Ishikawa (cell line): Measurements from ENCODE around the gene RYR2.

Experiments
- CEBPB ChIP-seq: IDR thresholded peaks from 2 replicates; pipeline ENCODE4 v1.6.1; 2012
- CREB1 ChIP-seq: IDR thresholded peaks from 2 replicates; pipeline ENCODE4 v1.6.1; 2012; ENCODE audit warnings: low read depth
- EGR1 ChIP-seq: IDR thresholded peaks from 2 replicates; pipeline ENCODE4 v1.6.1; 2012
- EP300 ChIP-seq: IDR thresholded peaks from 2 replicates; pipeline ENCODE4 v1.6.1; 2012; ENCODE audit warnings: borderline replicate concordance
- FOXM1 ChIP-seq: IDR thresholded peaks from 2 replicates; pipeline ENCODE4 v1.6.1; 2012; ENCODE audit warnings: low read depth, borderline replicate concordance
- NFIC ChIP-seq: IDR thresholded peaks from 2 replicates; pipeline ENCODE4 v1.6.1; 2012
- RAD21 ChIP-seq: IDR thresholded peaks from 2 replicates; pipeline ENCODE4 v1.6.1; 2012; ENCODE audit warnings: low read depth
- TAF1 ChIP-seq: IDR thresholded peaks from 2 replicates; pipeline ENCODE4 v1.6.1; 2012; ENCODE audit warnings: low read depth, mild to moderate bottlenecking
- TCF12 ChIP-seq: IDR thresholded peaks from 2 replicates; pipeline ENCODE4 v1.6.1; 2012; ENCODE audit warnings: low read depth
- TEAD4 ChIP-seq: IDR thresholded peaks from 2 replicates; pipeline ENCODE4 v1.6.1; 2012
- USF1 ChIP-seq: IDR thresholded peaks from 2 replicates; pipeline ENCODE4 v1.6.1; 2012
- YY1 ChIP-seq: IDR thresholded peaks from 2 replicates; pipeline ENCODE4 v1.6.1; 2012; ENCODE audit warnings: low read depth
- ZBTB7A ChIP-seq: IDR thresholded peaks from 2 replicates; pipeline ENCODE4 v1.6.1; 2012; ENCODE audit warnings: low read depth
- TF ChIP-seq, protein P1 (sequence below): IDR thresholded peaks from 2 replicates; pipeline ENCODE4 v1.6.1; 2012; ENCODE audit warnings: low read depth, mild to moderate bottlenecking
- TF ChIP-seq, protein P2 (sequence below): IDR thresholded peaks from 2 replicates; pipeline ENCODE4 v1.6.1; 2012

RYR2 gene

DNA sequence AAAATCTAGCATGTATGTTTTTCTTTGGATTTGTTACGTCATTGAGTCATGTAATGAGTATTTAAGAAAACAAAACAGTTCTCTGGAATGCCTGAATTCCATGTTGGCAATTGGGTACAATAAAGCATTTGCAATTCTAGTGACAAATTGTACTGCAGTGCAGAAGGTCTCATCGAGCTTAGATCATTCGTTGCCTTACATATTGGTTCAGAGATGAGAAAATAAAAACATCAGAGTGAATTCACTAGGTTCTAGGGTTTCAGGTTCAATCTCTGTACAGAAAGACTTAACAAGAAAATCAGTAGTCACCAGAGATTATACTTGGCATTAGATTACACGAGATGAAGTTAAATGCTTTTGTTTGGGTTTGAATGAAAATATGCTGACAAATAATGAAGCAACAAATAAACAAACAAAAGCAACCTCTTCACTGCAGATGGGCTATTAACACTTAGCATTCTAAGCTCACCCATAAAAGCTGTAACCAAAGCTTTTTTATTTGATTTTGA, 124.7 kb downstream of the RYR2 start:
- no peak for TF ChIP-seq ZBTB7A
- TF ChIP-seq USF1 = no peak
- no peak for TF ChIP-seq TAF1
- TF ChIP-seq CEBPB = no peak

GRCh38 chr1:237170149-237170548, 128.2 kb downstream of the RYR2 start:
- TF ChIP-seq EP300 = no peak
- no peak for TF ChIP-seq NFIC
- no peak for TF ChIP-seq CEBPB
- no peak for TF ChIP-seq USF1
- TF ChIP-seq TEAD4 = no peak
- no peak for TF ChIP-seq CREB1
- TF ChIP-seq, protein P1, sequence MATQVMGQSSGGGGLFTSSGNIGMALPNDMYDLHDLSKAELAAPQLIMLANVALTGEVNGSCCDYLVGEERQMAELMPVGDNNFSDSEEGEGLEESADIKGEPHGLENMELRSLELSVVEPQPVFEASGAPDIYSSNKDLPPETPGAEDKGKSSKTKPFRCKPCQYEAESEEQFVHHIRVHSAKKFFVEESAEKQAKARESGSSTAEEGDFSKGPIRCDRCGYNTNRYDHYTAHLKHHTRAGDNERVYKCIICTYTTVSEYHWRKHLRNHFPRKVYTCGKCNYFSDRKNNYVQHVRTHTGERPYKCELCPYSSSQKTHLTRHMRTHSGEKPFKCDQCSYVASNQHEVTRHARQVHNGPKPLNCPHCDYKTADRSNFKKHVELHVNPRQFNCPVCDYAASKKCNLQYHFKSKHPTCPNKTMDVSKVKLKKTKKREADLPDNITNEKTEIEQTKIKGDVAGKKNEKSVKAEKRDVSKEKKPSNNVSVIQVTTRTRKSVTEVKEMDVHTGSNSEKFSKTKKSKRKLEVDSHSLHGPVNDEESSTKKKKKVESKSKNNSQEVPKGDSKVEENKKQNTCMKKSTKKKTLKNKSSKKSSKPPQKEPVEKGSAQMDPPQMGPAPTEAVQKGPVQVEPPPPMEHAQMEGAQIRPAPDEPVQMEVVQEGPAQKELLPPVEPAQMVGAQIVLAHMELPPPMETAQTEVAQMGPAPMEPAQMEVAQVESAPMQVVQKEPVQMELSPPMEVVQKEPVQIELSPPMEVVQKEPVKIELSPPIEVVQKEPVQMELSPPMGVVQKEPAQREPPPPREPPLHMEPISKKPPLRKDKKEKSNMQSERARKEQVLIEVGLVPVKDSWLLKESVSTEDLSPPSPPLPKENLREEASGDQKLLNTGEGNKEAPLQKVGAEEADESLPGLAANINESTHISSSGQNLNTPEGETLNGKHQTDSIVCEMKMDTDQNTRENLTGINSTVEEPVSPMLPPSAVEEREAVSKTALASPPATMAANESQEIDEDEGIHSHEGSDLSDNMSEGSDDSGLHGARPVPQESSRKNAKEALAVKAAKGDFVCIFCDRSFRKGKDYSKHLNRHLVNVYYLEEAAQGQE = no peak
- no peak for TF ChIP-seq TCF12
- TF ChIP-seq RAD21 = no peak
- TF ChIP-seq TAF1 = no peak
- no peak for TF ChIP-seq YY1
- TF ChIP-seq EGR1 = no peak
- TF ChIP-seq FOXM1 = no peak
- TF ChIP-seq ZBTB7A = no peak
- TF ChIP-seq, protein P2, sequence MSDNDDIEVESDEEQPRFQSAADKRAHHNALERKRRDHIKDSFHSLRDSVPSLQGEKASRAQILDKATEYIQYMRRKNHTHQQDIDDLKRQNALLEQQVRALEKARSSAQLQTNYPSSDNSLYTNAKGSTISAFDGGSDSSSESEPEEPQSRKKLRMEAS = no peak

GRCh38 chr1:237171454-237172117, 129.6 kb downstream of the RYR2 start:
- TF ChIP-seq FOXM1 (no peak), TAF1 (no peak)
- TF ChIP-seq, protein P1 = no peak

- TF ChIP-seq CEBPB = no peak
- no peak for TF ChIP-seq CREB1
- TF ChIP-seq, protein P2 = no peak
- no peak for TF ChIP-seq TAF1
- no peak for TF ChIP-seq ZBTB7A
- TF ChIP-seq, protein P1 = no peak
- no peak for TF ChIP-seq NFIC
- no peak for TF ChIP-seq TCF12
Observed at GRCh38 chr1:237172118-237172485, 130.1 kb downstream of the RYR2 start.

DNA sequence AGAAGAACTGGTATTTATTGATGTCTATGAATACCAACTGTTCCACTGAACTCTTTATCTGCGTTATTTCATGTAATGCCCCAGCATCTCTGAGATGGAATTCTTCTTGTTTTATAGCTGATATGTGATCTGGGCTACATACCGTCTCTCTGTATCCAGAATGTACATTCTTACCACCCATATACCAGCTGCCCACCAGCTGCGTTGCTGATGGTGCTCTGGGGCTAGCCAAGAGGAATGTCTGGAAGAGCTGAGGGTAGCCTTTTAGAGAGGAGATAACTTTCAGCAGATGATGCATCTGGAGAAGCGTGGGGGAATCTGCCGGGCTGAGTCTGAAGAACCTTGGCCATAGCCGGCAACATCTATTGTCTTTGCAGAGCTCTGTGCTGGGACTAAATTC, 137.5 kb downstream of the RYR2 start:
- TF ChIP-seq, protein P2 = no peak
- TF ChIP-seq ZBTB7A = no peak
- no peak for TF ChIP-seq TAF1
- TF ChIP-seq EGR1 = no peak
- TF ChIP-seq, protein P1 = no peak
- TF ChIP-seq USF1 = no peak
- no peak for TF ChIP-seq TCF12
- TF ChIP-seq TEAD4 = no peak
- no peak for TF ChIP-seq EP300
- no peak for TF ChIP-seq NFIC
- no peak for TF ChIP-seq YY1
- no peak for TF ChIP-seq CEBPB
